Bronchial epithelial cell (primary cell): ENCODE data around the gene BST2. TPM values are rescaled to one million over a fixed set of nuclear protein-coding genes. Genes with fewer than 3 reads are reported as not detected.

Experiments used
- DNase-seq: peaks from one replicate; pipeline ENCODE4 v3.0.0-alpha.2; 2010; ENCODE audit warnings: low read depth
- FAIRE-seq: peaks from 2 replicates; lab custom pipeline; 2011; peaks lifted over from hg19 to GRCh38; lab: Jason Lieb, UNC
- H3K27me3 ChIP-seq: 2 replicates; pipeline ENCODE4 v1.5.1; 2011; ENCODE audit warnings: low read length; ENCODE audit not compliant: control insufficient read depth, insufficient read depth
- H3K36me3 ChIP-seq: 2 replicates; pipeline ENCODE4 v1.5.1; 2011; ENCODE audit warnings: low read length; ENCODE audit not compliant: control insufficient read depth, insufficient read depth
- H3K4me3 ChIP-seq: 2 replicates; pipeline ENCODE4 v1.5.1; 2011; ENCODE audit warnings: mild to moderate bottlenecking, low read depth, low read length, control low read depth
- total RNA-seq: library from RNA; depleted of rRNA; stranded (reverse); fragments of >200 nt; gene quantifications from 2 replicates; pipeline ENCODE4 v1.2.1, GENCODE V29; 2014
- TF ChIP-seq, protein P1 (sequence below): IDR thresholded peaks from 2 replicates; pipeline ENCODE4 v1.5.1; 2011; ENCODE audit warnings: mild to moderate bottlenecking, moderate library complexity, low read length, control low read depth, inconsistent platforms; ENCODE audit not compliant: insufficient read depth, severe bottlenecking

The BST2 gene
- total RNA-seq, 1 donor from 2014 or later = 8.7 TPM

DNA sequence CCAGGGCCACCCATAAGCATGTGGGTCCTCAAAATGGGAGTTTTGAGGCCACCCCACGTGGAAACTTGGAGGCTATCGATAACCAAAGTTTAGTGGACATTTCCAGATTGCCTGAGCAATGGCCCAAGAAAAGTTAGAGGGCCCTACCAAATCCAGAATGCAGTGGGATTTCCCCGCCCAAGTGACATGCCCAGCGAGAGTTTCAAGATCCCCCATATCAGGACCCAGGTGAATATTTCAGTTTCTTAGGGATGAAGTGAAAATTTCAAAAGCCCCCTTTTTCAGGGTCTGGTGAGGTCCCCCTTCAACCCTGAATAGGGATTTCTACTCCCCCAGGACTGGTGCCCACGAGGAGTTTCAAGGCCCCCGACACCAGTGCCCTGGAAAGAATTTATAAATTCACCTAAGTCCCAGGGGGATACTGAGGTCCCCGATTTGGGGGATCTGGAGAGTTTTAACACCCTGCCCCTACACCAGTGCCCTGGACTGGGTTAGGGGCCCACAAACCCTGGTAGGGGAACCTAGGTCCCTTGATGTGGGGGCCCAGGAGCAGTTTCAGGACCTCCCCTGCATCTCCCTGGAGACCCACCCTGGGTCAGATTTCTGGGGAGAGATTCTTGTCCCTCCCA lies 695 bp downstream of the BST2 start:
- FAIRE-seq (no peak), DNase-seq (no peak)
- no peaks in the 10 kb centered on the region for H3K27me3 ChIP-seq
- no peaks in the 10 kb centered on the region for H3K36me3 ChIP-seq
- TF ChIP-seq, protein P1, sequence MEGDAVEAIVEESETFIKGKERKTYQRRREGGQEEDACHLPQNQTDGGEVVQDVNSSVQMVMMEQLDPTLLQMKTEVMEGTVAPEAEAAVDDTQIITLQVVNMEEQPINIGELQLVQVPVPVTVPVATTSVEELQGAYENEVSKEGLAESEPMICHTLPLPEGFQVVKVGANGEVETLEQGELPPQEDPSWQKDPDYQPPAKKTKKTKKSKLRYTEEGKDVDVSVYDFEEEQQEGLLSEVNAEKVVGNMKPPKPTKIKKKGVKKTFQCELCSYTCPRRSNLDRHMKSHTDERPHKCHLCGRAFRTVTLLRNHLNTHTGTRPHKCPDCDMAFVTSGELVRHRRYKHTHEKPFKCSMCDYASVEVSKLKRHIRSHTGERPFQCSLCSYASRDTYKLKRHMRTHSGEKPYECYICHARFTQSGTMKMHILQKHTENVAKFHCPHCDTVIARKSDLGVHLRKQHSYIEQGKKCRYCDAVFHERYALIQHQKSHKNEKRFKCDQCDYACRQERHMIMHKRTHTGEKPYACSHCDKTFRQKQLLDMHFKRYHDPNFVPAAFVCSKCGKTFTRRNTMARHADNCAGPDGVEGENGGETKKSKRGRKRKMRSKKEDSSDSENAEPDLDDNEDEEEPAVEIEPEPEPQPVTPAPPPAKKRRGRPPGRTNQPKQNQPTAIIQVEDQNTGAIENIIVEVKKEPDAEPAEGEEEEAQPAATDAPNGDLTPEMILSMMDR = no peak
- no peak overlapping the region for H3K4me3 ChIP-seq

DNA sequence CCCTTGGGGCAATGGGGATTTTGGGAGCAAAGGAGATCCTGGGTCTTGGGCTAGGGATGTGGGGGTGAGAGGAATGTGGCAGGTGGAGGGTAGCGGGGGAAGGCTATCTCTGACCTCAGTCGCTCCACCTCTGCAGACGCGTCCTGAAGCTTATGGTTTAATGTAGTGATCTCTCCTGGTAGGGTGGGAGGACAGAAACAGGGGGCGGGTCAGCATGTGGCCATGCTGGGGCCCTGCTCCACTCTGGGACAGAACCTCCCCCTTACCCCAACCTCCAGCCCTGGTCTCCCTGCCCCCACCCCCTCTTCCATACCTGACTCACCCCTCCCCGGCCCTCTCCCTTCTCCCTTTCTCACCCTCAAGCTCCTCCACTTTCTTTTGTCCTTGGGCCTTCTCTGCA lies 1.4 kb downstream of the BST2 start:
- no peaks in the 10 kb centered on the region for H3K27me3 ChIP-seq
- no peak overlapping the region for H3K4me3 ChIP-seq
- DNase-seq (no peak), FAIRE-seq (no peak)
- H3K36me3 ChIP-seq = no peaks in the 10 kb centered on the region
- TF ChIP-seq, protein P1 = no peak

DNA sequence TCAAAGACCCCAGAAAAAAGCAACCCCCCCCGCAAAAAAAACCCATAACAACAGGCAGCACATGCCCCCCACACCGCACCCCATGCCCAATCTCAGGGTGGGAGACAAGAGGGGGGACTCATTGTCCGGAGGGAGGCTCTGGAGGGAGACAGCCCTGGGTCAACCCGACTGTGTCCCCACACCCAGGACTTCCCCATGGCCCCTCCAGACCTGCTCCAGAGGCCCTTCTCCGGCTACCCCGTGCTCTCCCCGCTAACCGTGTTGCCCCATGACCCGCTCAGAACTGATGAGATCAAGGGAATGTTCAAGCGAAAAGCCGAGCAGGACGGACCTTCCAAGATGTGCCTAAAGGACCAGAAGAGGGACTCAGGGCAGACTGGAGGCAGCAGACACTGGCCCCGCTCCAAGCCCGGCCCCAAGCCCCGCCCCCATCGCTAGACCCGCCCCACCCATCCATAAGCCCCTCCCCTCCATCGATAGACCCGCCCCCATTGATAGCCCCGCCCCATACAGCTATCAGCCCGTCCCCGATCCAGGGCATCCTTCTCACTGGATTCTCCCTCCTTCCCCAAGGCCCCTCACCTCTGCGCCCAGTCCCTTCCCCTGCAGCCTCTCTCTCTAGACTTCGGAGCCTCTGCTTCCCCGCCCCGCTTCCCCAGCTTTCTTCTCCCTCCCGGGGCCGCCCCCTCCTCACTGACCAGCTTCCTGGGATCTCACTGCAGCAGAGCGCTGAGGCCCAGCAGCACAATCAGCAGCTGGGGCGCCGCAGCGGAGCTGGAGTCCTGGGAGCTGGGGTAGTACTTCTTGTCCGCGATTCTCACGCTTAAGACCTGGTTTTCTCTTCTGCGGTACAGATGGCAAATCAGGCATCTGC lies 2.2 kb downstream of the BST2 start:
- TF ChIP-seq, protein P1 = no peak
- FAIRE-seq (no peak), DNase-seq (no peak)
- Histone ChIP-seq H3K27me3 (no peaks in the 10 kb centered on the region), H3K4me3 (no peak overlapping the region), H3K36me3 (no peaks in the 10 kb centered on the region)

DNA sequence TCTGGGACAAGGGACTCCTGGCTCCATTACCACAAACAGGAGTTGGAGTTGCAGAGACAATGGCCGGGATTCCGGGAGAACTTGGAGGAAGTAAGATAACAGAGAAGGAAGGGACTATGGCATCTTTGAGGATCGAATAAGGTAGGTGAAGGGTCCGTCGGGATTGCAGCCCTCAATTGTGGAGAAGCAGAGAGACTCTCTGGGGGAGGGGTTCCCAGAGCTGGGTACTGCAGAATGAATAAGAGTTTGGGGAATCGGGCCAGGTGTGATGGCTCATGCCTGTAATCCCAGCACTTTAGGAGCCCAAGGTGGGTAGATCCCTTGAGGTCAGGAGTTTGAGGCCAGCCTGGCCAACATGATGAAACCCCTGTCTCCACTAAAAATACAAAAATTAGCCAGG lies 3.8 kb downstream of the BST2 start:
- DNase-seq (no peak), FAIRE-seq (no peak)
- Histone ChIP-seq H3K36me3 (no peaks in the 10 kb centered on the region), H3K4me3 (no peak overlapping the region), H3K27me3 (no peaks in the 10 kb centered on the region)
- TF ChIP-seq, protein P1 = no peak

DNA sequence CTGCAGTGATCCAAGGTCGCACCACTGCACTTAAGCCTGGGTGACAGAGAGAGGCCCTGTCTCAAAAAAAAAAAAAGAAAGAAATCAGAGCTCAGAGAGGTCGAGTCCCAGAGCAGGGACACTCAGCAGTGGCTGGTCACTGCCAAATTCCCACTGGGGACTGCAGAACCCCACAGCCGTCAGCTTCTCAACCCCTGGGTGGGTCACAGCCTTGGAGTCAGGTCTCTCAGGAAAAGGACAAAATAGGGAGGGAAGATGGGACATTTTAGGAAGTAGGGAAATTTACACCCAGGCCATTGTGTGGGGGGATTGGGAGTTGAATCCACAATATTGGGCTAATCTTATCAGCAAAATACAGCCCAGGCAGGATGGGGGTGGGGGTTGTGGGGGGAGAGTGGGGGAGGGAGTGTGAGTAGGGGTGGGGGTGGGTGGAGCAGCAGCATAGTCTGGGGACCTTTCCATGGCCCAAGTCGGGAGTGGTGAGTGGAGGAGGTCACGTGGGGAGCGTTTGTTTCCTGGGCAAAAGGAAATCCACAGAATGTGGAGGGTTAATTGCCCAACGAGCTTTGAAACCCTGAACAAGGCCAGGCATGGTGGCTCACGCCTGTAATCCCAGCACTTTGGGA lies 6.4 kb downstream of the BST2 start:
- TF ChIP-seq, protein P1 = no peak

More for the DNA sequence above, 6.4 kb downstream of the BST2 start:
- Histone ChIP-seq H3K36me3 (no peaks in the 10 kb centered on the region), H3K4me3 (no peak overlapping the region), H3K27me3 (no peaks in the 10 kb centered on the region)
- no peak for FAIRE-seq
- no peak for DNase-seq
